Ovary (tissue), 3 donors: ENCODE results near the gene LKAAEAR1.

Experiments used
- EP300 ChIP-seq: sonication (generic); formaldehyde crosslinking; IDR thresholded peaks from one replicate; pipeline ENCODE4 v1.6.1; 2017; ENCODE audit warnings: antibody characterized with exemption
- POLR2A ChIP-seq: fragments of 450-650 bp; IDR thresholded peaks from one replicate; pipeline ENCODE4 v1.6.1; 2017; ENCODE audit warnings: antibody characterized with exemption, mild to moderate bottlenecking, moderate library complexity
- TF ChIP-seq, protein P1 (sequence below), 3 donors: fragments of 450-650 bp in 2 of 3; fragments of 200-600 bp in 1 of 3; IDR thresholded peaks; one replicate each; pipeline versions ENCODE4 v1.5.1 to v1.8.0; 2016 to 2022; ENCODE audit warnings: antibody characterized with exemption in 3 of 3, mild to moderate bottlenecking in 1 of 3
- donor health status: DM: no; HTN: no; CAD: no.

DNA sequence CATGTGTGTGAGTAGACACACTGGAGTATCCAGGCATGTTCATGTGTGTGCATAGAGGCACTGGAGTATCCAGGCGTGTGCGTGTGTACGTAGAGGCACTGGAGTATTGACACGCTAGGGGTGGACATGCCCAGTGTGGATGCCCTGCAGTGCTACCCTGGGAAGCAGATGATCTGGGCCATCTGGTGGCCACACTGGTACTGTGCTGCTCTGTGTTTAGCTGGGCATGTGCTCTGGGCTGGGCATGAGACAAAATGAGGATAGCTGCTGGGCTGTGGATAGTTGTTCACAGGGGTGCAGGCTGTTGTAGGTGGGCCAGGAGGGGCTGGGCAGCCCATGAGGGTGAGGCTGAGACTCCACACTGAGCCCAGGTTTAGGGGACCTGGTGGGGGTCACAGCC lies 47.2 kb upstream of the LKAAEAR1 start:
- TF ChIP-seq POLR2A (no peak), EP300 (no peak)
- TF ChIP-seq, protein P1, sequence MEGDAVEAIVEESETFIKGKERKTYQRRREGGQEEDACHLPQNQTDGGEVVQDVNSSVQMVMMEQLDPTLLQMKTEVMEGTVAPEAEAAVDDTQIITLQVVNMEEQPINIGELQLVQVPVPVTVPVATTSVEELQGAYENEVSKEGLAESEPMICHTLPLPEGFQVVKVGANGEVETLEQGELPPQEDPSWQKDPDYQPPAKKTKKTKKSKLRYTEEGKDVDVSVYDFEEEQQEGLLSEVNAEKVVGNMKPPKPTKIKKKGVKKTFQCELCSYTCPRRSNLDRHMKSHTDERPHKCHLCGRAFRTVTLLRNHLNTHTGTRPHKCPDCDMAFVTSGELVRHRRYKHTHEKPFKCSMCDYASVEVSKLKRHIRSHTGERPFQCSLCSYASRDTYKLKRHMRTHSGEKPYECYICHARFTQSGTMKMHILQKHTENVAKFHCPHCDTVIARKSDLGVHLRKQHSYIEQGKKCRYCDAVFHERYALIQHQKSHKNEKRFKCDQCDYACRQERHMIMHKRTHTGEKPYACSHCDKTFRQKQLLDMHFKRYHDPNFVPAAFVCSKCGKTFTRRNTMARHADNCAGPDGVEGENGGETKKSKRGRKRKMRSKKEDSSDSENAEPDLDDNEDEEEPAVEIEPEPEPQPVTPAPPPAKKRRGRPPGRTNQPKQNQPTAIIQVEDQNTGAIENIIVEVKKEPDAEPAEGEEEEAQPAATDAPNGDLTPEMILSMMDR (IDR thresholded peaks at IDR 0.05), result no peak
